HS-5 (cell line): Measurements from ENCODE around the gene KCP.

Experiments
- DNase-seq: peaks from one replicate; pipeline ENCODE4 v3.0.0-alpha.2; 2012; ENCODE audit warnings: low read depth

KCP gene

DNA sequence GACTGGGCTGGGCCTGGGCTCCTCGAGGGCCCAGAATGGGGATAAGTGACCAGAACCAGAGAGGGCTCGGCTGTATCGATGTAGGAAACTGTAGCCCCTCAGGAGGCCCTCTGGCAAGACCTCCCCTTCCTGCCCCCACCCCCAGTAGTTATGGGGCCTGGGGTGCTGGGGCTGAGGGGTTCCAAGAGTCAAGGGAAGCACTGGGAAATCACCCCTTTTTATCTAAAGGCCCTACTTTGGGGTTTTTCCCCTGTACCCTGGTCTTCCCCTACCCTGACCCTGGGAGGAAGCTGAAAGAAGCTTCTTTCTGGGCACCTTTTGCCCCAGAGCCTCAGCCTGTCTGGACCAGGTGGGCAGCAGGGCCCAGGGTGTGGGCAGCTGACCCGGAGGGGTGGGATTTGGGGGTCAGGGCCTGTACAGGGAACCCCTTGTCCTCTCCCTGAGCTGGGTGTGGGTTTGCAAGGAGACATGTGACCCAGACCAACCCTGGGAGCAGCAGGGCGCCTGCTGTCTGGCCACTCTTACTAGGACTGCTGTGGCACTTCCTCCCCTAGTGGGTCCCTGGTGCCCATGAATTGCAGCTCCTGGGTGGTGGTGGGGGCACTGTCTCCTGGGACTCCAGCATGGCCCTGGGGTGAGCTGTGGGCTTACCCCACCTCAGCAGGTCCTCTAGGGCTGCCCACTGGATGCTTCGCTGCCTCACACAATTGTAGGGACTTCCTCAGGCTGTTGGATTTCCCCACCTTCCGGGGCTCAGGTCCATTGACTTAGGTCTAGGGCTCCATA lies 28.8 kb upstream of the KCP start:
- DNase-seq: no peak

DNA sequence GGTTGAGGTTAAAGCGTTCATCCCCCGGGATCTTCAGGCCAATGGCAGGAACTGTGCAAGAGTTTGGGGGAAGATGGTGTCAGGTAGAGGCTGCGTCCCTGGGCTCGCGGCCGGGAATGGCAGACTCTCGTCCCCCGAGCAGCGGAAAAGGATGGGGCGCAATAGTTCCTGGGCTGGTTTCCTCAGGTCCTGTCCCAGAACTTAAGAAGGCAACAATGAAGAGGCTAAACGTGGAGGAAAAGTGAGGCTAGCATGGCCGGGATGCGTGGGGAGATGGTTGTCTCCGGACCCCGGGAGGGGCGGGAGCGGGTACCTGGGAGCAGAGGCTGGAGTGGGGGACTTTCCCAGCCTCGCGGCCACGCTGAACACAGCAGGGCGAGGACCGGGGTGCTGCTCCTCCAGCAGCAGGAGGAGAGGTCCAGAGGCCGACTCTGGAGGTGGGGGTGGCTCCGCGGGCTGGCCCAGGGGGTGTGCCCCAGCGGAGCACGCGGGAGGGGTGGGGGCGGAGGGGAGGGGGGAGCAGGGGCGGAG lies 28.1 kb upstream of the KCP start:
- no peak for DNase-seq

- DNase-seq: no peak
Measured at GRCh38 chr7:128937647-128938543, 27.4 kb upstream of the KCP start, which contains the start of gene IRF5. IRF5 (plus strand) TSS chr7:128937927; CDS start chr7:128942082, 4,155 bp downstream.

DNA sequence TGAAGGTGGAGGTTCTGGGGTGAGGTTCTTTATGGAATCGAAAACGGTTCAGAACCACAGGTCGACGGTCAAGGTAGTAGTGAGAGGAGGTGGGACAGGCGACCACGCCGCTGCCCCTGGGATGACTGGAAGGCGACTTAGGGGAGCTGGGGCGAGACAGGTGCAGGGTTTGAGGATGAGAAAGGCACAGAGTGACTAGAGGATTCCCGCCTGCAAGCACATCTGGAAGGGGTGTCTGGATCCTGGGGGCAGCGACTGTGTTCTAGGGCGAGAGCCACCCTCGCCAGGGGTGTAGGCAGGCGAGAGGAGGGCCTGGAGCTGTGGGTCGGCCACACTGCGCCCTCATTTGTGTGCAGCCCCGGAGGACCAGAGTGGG lies 26.8 kb upstream of the KCP start:
- no peak for DNase-seq

DNA sequence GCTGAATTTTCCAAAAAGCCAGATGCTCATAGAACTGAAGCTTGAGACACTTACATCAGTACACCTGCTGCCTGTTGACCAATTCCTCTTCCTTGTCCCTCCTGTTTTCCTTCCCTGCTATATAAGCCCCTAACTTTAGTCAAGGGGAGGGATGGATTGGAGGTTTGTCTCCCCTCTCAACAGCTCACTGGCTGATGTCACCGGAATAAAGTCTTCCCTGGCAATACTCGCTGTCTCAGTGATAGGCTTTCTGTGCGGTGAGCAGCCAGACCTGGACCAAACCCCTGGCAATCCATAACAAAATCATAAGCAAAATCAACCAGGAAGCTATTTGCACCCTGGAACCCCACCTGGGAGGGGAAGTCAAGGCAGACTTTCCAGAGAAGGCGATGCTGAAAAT lies 26.3 kb upstream of the KCP start:
- no peak for DNase-seq

DNA sequence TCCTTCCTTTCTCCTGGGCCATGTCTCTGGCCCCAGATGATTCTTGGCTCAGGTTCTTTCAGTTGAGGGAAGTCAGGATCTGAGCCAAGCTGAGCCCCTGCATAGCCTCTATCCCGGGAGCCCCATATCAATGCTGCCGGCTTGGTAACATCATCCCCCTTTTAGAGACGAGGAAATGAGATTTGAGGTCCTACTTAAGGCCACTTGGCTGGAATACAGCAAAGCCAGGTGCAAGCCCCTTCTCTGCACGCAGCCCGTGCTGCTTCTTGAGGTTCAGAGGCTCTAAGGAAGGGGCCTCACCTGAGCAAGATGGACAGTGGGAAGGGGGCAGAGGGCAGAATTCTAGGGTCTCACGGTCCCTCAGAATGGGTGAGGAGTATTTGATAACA lies 24.8 kb upstream of the KCP start:
- DNase-seq: no peak

- no peak for DNase-seq
Measured at GRCh38 chr7:128934361-128935341, 24.1 kb upstream of the KCP start.

- no peak for DNase-seq
Measured at GRCh38 chr7:128933180-128933891, 22.8 kb upstream of the KCP start.

DNA sequence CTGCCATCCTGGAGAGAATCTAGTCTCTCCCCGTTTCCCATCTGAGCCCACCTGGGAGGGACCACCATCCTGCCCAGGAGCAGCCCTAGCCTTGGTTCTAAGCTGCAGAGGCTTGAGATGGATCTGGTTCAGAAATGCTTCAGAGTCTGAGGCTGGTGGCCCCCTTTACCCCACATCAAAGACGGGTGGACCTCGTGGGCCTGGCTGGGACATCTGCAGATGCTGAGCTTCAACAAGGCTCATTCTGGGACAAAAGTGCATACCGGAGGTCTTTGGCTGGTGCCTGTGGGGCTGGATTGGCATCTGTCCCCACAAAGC lies 22.3 kb upstream of the KCP start:
- no peak for DNase-seq

- DNase-seq: no peak
Measured at GRCh38 chr7:128931965-128932861, 21.7 kb upstream of the KCP start.

GRCh38 chr7:128931190-128931798 lies 20.8 kb upstream of the KCP start:
- no peak for DNase-seq

DNA sequence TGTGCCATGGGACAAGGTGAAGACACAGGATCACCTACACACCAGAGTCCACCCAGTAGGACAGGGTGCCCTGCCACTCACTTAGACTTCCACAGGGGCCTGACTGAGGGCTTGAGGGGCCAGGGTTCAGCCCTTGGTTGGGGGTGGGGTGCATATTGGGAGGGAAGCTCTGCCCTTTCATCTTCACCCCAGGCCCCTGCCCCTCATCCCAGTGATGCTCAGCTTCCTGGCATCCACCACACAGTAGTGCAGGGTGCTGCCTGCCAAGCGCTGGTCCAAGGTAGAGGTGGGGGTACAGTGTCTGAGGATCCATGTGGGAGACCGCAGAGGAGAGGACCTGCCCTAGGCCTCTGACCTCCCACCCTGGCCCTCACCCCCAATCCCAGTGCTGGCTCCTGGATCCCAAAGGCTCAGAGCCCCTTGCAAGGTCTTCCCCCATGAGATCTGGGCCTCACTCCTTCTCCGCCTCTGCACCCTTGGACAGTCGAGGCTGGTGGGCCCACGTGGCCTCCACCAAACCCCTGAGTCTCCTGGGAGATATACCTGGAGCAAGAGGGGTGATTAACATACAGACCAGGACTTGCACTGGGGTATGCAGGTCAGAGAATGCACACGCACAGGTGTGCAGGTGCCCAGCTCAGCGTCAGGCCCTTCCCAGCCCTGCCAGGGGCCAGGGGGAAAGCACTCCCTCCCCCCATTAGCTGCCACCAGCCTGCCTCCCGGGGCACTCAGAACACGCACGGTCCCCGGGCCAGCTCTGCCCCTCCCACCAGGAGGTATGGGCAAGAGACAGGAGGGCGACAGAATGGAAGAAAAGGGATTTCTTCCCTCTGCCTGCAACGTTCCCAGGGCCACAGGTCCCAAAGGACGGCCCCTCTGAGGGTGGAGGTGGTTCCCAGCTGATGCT lies 18.6 kb upstream of the KCP start:
- no peak for DNase-seq

DNA sequence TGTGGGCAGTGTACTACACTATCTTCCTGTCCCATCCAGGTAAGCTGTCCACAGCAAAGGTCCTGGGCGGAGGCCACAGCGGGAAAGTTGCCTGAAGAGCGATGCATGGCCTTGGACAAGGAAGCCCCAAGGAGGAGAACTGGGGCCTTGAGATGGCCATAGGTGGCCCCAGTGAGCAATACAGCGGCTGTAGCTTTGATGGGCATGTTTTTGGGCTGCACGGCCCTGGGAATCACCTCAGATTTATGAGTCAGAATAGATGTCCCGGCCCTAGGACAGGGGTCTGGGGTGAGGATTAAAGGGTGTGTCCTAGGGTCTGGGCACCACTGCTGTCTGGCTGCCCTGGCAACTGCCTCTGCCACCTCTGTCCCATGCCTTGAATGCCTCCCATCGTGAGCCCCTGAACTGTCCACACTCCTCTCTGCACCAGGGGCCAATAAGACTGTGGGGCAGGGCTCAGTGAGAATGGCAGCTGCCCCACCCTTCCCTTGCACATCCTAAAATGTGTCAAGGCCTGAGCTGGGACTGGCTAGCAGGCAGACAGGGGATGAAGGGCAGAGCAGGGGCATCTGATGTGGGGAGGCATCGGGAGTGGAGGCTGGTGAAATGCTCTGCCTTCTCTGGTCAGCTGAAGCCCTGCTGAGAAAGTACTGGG lies 17.8 kb upstream of the KCP start:
- DNase-seq: no peak

- DNase-seq: no peak
Measured at GRCh38 chr7:128924707-128925588, 14.4 kb upstream of the KCP start.

DNA sequence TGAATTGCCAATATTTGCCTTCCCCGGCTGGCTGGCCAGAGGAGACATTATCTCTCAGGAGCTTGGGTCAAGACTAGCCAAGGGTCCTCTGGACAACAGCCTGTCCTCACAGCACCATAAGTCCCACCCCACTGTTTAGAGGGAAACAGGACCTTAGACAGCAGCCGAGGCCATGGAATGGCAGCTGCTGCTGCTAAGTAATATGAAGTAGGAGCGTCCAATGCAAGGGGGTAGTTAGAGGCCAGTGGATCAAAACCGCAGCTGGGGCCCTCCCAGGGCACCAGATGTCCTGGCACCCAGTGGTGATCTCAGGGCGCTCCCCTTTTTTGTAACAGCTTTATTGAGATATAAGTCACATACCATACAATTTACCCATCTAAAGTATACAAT lies 12.9 kb upstream of the KCP start:
- no peak for DNase-seq

DNA sequence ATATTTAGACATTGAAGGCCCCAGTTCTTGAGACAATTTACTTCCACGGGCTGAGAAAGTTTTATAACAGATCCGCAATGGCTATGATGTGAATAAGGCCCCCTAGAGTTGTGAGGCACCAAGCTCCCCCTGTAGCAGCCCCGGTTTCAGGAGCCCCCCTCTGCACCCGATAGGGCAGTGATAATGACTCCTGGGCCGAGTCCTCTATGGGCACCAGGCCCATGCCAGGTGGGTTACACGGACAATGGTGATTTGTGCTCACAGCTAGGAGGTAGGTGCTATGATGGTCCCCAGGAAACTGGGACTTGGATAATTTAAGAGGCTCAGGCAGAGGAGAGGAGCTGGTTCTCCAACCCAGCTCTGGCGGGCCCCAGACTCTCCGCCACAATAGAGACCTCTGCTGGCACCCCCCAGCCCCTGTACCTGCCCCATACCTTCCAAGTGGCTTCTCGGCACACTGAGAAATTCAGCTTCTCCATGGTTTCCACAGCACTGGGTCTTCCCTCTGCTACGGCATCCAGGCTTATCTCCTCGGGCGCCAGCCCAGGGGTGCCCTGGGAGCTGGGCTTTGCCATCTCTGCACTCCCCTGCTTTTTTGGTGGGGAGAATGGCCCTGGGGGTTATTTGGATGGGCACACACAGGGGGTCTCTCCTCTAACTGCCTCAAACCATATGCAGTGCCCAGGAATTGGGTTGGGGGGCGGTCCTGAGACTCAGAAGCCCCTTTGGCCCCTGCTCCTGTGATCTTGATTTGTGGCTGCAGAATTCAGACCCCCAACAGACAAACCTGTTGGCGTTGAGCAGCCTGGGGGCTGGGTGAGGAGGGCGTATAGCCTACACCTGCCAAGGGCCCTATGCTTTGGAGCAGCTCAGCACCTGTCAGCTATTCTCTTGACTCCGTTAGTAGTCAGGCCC lies 12.2 kb upstream of the KCP start:
- no peak for DNase-seq
